ENCODE data around the gene KLHL20.

GRCh38 chr1:173827611-173828010, 112.8 kb downstream of the KLHL20 start:
- TF ChIP-seq, protein P1, sequence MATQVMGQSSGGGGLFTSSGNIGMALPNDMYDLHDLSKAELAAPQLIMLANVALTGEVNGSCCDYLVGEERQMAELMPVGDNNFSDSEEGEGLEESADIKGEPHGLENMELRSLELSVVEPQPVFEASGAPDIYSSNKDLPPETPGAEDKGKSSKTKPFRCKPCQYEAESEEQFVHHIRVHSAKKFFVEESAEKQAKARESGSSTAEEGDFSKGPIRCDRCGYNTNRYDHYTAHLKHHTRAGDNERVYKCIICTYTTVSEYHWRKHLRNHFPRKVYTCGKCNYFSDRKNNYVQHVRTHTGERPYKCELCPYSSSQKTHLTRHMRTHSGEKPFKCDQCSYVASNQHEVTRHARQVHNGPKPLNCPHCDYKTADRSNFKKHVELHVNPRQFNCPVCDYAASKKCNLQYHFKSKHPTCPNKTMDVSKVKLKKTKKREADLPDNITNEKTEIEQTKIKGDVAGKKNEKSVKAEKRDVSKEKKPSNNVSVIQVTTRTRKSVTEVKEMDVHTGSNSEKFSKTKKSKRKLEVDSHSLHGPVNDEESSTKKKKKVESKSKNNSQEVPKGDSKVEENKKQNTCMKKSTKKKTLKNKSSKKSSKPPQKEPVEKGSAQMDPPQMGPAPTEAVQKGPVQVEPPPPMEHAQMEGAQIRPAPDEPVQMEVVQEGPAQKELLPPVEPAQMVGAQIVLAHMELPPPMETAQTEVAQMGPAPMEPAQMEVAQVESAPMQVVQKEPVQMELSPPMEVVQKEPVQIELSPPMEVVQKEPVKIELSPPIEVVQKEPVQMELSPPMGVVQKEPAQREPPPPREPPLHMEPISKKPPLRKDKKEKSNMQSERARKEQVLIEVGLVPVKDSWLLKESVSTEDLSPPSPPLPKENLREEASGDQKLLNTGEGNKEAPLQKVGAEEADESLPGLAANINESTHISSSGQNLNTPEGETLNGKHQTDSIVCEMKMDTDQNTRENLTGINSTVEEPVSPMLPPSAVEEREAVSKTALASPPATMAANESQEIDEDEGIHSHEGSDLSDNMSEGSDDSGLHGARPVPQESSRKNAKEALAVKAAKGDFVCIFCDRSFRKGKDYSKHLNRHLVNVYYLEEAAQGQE (IDR thresholded peaks at IDR 0.05; ENCODE audit: insufficient read depth in 1 of 2, low read depth in 2 of 2, low read length in 2 of 2), result no peak
- TF ChIP-seq SIN3A (IDR thresholded peaks at IDR 0.05; ENCODE audit: borderline replicate concordance, insufficient read depth, low read length) (no peak), POLR2AphosphoS5 (IDR thresholded peaks at IDR 0.05; ENCODE audit: low read depth, low read length) (no peak), TAF1 (IDR thresholded peaks at IDR 0.05; ENCODE audit: borderline replicate concordance, insufficient read depth, low read length) (no peak), FOXP2 (optimal IDR thresholded peaks at IDR 0.05; ENCODE audit: borderline replicate concordance, extremely low read depth, extremely low read length, insufficient read depth) (no peak)

Measured in PFSK-1 (cell line).